ENCODE measurements around the gene MICU1. TPM values are rescaled to one million over a fixed set of nuclear protein-coding genes. Genes with fewer than 3 reads are reported as not detected.
"Not testable (repeated sequence)": the region's sequence is repeated elsewhere in the genome, so short reads cannot be mapped to it uniquely, and the experiment has no call there.

MICU1 gene
- total RNA-seq, 1 donor from 2014 or later = 32.7 TPM

DNA sequence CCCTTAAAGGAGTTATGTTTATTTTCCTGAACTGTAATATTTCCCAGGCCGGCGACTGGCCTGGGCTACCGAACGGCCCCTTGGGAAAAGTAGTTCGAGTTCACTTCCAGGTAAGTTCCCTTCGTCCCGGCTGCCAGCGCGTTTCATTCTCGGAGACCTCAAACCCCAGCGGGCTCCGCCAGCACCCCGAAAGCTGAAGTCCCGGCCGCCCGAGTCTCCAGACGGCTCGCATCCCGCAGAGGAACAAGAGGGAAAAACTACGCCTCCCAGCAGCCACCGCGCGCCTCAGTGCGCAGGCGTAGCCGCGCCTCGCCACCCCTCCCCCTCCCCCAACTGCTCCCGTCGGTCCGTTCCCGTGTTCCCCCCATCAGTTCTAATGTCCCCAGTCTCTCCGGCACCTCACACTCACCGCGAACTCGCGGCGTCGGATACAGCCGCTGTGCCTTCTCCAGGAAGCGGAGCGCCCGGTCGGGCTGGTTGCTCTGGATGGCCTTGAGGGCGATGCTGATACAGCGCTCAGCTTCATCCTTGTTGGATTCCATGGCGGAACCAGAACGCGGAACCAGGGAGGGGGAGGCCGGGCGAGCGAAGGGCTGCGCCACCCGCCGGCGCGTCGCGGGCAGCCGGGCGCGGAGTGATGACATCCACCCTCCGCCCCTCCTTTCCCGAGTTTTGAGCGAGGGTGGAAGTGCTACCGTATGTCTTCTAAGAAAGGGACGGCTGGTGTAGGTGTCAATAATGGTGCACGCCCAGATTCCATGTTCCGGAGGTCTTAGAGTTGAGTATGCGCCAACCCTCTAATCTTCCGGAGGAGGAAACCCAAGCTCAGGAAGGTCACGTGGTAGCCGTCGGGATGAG is 271.3 kb downstream of the MICU1 start, which contains the start of gene DNAJB12:
Gene DNAJB12 (minus strand): TSS at position 564 of the 858 bp plus-strand sequence. CDS start 22 bp downstream, at position 542.
- peak; percentile 89 for DNase-seq (ENCODE audit: extremely low read depth, low read depth, low spot score)

DNA sequence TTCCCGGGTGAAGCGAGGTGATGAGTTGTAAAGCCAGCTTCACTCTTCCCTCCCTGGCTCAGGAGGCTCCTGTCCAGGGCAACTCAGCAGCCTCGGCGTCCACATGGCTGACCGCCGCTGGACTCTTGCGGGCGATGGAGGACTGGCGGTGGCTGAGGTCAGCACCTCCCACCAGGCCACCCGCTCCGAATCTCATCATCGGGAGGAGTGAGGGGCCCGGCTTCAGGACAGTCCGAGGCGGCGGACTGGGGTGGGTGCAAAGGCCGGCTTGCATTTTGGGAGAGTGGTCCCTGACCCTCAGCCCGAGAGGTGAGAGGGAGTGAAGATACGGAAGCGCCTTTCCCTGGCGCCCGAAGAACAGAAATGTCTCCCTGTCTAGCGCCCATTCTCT is 271.9 kb downstream of the MICU1 start:
- DNase-seq (ENCODE audit: extremely low read depth, low read depth, low spot score) = no peak

DNA sequence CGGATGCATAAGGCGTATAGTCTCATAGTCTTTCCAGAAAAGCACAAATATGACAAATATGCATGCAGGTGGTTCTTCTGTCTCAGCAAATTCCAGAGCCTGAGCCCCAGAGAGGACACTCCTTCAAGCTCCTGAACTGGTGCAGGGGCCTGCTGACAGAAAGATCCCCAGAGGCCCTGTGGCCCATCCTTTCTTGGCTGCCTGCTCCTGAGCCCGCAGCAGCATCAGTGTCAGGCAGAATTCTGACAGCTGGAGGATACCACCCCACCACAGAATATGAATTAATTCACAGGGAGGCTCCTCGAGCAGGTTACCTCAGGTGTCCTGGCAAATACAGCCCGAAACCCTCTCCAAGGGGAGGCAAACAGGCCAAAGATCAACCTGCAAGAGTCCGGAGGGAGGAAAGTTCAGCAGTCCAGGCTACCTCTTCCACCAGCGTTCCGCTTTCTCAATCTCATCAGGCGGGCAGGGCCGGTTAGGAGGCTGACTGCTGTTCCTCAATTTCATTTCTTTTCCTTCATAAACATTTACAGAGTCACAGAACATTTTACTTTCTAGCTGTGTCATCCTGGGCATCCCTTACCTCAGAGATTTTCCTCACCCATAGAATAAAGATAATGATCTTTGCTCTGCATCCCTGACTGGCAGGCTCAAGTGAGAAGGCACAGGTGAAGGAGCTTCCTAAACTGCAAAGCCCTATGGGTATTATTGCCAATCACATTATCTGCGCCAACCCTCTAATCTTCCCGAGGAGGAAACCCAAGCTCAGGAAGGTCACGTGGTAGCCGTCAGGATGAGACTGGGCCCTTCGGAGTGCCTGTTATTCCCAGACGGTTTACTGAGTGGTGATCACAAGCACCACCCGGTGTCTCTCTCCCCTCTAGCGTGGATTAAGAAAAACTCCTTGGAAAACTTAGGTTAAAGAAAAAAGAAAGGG is 272.6 kb downstream of the MICU1 start:
- no peak for DNase-seq (ENCODE audit: extremely low read depth, low read depth, low spot score)

DNA sequence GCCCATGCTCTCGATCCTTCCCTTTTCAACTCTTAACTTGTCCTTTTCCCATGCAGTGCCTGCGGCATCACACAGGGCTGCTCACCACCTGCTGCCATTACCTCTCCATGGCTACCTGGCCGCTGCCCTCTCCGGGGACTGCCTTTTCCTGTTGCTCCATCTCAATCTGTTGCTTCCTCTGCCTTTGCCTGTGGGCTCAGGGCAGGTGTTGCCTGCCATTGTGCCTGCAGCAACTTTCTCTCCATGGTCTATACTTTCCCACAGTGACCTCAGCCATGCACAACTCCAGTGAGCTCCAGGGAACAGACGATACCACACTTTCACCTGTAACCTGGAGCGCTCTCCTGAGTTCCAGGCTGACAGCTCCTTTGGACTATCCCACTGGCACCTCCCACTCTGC is 274.4 kb downstream of the MICU1 start:
- no peak for DNase-seq (ENCODE audit: extremely low read depth, low read depth, low spot score)

DNA sequence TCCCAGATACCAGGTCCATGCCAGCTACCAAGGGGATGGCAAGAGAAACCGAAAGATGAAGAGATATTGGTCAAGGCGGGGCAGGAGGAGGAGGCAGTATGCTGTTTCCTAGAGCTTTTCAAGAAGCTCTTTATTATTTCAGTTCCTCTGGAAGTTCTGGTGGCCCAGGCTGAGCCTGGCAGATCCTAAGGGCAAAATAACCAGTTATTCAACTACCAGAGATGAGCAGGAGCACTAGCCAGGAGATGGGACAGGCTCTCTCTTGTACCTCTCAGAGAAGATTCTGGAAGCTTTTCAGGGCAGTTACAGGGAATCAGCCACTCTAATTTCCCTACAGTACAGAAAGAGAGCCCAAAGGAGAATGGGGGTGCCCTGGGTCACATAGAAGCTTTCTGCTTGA is 276.4 kb downstream of the MICU1 start:
- no peak for DNase-seq (ENCODE audit: extremely low read depth, low read depth, low spot score)

DNA sequence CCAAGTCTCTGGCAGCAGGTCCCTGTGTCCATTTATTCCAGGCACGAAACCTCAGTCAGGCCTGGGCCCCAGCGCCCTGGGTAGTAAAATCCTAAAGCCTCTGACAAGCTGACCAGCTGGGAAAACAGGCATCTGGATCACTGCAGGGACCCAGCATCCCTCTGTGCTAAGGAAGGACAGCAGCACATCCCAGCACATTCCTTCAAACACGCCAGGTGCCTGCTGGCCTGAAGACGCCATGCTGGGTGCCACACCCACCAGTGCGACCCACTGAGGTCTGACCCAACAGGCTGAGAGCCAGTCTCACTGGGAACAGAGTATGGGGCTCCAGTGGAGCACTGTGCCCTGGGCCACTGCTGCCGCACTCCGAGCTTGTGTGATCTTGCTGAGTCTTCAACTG is 277.6 kb downstream of the MICU1 start:
- DNase-seq (ENCODE audit: extremely low read depth, low read depth, low spot score) = no peak

DNA sequence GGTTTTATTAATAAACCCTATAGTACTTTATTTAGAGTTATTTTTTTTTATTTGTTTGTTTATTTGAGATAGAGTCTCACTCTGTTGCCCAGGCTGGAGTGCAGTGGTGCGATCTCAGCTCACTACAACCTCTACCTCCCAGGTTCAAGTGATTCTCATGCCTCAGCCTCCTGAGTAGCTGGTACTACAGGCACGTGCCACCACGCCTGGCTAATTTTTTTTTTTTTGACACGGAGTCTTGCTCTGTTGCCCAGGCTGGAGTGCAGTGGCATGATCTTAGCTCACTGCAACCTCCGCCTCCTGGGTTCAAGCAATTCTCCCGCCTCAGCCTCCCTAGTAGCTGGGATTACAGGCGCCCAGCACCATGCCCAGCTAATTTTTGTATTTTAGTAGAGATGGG is 279.8 kb downstream of the MICU1 start:
- not testable (repeated sequence) for DNase-seq (ENCODE audit: extremely low read depth, low read depth, low spot score)

DNA sequence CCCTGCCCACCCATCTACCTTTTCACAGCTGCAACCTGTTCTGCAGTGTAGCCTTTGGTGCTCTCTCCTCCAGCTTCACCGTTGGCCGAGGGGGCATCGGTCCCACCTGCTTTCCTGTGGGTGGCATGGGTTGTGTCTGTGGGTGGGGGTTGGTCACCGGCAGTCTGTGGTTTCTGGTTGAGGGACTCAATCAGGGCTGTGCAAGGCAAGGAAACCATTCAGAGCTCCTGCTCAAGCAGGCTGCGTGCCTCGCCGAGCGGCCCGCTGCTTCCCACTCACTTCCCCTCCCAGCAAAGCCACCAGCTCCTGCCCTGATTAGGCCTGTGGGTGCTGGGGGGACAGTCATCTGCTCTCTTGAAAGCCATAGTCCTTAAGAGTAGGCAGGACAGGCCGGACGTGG is 280.9 kb downstream of the MICU1 start:
- no peak for DNase-seq (ENCODE audit: extremely low read depth, low read depth, low spot score)

DNA sequence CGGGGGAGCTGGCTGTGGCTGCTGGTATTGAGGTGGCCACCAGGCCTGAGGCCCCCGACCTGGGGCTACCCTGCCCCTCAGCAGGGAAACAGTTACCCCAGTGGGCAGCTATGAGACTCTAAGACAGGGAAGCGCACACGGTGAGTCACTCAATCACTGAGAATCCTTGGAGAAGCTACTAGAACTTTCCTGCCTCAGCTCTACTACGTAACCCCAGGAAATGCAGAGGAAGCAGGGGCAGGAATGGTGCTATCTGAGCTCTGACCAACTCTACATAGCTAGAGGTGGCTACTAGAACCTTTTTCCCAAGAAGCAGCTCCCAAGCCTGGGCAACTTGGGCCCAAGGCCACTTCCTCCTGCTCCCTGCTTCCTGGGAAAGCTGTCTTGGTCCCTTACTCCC is 283.0 kb downstream of the MICU1 start:
- DNase-seq (ENCODE audit: extremely low read depth, low read depth, low spot score) = no peak

DNA sequence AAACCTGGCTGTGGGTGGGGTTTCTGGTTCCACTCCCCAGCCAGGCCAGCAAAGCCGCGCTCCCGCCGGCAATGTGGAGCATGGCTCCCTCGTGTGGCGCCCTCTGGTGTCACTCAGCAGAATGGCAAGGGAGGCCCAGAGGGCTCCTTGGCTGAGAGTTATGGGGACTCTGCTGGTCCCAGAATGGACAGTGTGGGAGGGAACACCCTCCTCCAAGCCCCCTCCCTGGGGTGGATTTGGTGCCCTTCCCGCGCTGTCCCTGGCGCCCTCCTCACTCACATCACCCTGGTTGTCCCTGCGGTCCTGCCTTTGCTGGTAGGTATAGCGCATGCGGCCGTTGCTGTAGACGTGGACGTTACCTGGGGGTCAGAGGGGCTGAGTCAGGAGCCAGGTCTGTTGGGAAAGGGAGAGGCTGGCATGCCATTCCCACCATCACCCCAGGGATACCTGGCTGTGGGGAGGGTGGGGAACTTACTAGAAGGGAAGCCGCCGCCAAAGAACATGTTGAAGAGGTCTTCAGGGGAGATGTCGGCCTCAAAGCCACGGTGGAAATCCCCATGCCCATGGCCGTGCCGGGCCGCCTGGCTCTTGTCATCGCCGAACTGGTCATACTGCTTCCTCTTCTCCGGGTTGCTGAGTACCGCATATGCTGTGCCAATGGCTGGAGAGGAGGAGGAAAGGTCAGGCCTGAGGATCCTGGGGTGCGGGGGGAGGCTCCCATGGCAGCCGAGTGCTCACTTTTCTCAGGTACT is 285.2 kb downstream of the MICU1 start:
- no peak for DNase-seq (ENCODE audit: extremely low read depth, low read depth, low spot score)

DNA sequence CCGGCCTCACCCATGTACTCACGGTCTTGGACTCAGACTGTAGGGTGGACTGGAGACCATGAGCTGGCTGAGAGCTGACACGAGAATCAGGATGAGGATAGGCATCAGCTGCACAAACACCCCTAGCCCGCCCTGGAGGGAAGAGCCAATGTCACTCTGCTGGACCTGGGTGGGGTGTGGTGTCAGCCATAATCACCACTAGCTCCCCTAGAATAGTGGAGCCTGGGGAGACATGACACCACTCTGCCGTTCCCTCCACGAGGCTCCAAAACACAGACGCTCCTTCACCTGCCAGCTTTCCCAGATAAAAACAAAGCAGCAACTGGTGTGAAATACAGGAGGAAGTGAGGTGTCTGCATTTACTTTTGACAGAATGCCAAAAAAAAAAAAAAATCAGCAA is 287.7 kb downstream of the MICU1 start:
- no peak for DNase-seq (ENCODE audit: extremely low read depth, low read depth, low spot score)

DNA sequence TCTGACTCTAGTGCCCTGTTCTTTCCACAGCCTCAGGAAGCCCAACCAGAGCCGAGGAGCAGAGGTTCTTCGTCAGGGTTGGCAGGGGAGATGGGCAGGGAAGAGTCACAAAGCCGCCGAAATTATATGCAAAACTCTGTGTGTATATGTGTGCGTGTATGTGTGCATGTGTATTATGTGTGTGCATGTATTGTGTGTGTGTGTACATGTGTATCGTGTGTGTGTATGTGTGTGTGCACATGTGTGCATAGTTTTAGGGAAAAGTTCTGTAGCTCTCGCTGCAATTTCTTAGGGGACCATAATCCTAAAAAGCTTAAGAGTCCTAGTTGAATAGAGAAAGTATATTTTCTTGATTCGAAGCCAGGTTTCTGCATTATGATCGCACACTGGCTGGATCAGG is 288.2 kb downstream of the MICU1 start:
- no peak for DNase-seq (ENCODE audit: extremely low read depth, low read depth, low spot score)

DNA sequence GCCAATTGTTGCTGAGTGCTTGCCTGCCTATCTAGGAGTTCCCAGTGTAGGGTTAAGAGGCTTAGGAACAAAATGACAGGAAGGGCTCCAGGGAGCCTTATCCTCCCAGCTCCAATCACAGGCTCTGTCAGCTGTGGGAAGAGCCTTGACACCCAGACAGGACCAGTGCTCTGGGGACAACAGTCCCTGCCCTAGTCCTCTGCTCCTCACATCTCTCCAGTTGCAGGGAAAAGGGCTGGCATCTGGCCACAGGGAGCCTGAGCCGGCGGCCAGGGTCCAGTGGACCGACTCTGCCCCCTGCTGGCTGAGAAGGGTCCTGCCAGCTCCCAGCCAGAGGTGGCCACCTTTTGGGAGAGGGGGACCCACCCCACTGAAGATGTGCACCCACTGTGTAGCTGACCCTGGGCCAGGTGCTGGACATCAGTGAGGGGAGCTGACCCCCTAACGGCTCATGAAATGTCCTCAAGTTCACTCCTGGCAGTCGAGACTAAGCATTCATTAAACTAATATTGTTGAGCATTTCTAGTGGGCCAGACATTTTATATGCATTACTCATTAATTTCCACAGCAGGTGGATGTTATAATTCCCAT is 288.7 kb downstream of the MICU1 start:
- no peak for DNase-seq (ENCODE audit: extremely low read depth, low read depth, low spot score)

DNA sequence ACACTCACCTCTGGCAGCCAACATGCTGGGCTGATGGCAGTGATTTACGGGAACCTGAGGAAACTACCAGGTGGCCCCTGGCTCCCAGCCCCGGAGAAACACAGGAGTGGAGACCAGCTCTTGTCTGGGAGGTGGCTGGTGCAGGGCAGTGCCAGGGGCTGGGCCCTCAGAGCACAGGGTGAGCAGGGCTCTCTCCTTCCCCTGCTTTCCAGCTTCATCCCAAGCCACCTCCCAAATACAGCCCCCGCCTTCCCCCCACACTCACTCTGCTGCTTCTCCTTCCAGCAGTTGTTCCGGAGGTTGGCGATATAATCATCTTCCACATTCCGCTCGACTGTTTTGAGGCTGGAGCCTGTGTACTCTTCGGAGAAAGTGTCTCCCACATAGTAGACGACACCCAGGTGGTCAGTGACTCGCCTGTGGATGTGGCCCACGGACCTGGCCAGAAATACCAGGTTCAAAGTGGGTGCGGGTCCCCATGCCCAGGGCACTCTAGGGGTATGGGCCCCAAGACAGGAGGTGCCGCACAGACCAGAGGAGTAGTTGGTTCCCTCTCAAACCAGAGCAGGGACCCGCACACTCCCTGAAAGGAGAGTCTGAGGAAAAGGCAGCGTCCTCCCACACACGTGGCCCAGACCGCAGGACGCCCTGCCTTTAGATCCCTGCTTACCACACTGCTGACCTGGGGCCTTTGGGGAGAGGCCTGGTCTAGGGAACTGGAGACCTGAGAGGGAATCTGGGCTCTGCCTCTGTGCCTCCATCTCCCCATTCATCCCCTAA is 289.4 kb downstream of the MICU1 start:
- no peak for DNase-seq (ENCODE audit: extremely low read depth, low read depth, low spot score)

DNA sequence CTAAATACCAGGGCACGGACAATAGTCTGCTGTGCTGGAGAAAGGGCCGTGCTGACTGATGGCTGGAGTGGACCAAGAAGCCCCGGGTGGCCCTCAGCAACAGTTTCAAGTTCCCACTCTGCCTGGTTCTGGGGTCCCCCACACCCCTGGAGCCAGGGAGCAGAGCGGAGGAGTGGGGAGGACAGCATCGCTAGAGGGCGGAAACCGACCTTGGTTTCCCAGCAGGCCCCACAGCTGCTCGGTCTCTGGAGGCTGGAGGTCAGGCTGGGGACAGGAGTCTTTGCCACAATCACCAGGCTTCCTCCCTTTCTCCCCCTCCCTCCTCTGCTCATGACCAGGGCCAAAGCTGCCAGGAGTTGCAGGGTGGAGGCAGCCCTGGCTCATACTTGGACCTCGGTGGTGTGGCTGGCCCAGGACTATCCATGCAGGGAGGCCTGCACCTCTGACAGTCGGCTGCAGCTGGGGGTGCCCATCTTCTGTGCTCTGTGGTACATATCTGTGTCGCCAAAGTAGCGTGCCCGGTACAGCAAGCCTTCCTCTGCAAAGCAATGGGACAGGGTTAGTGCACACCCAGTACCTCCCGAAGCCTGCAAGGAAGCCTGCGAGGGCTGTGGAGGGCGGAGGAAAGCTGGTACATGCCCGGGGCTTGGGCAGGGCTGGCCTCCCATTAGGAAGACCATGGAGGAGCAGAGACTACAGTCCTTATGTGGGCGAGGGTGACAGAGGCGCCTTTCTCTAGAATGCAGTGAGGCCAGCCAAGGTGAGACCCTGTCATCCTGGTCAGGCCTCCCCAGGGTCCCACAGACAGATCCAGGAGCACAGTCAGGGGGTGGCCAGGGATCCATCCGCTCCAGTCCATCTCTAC is 290.3 kb downstream of the MICU1 start:
- no peak for DNase-seq (ENCODE audit: extremely low read depth, low read depth, low spot score)

DNA sequence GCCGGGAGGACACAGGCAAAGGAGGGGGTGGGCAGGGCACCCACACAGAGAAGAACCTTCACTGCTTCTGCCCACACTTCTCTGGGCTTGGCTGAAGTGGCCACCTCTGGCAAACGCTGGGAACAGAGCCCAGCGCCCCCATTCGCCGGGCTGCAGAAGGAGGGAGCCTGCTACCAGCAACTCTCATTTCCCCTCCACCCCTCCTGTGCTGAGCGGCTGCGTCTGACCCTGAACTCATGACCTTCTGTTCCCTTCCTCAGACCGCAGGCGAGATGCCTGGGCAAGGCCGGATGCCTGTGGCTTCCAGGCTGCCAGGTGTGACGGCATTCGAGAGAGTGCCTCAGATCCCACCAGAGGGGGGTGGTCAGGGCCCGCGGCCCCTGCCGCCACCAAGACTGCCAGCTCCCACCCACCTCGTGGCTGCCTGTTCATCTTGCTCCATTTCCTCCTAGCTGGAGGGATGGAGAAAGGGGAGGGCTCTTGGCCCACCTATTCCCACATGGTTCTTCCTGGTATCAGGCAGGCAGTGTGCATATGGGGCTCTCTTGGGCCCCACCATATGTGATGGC is 291.0 kb downstream of the MICU1 start:
- no peak for DNase-seq (ENCODE audit: extremely low read depth, low read depth, low spot score)

DNA sequence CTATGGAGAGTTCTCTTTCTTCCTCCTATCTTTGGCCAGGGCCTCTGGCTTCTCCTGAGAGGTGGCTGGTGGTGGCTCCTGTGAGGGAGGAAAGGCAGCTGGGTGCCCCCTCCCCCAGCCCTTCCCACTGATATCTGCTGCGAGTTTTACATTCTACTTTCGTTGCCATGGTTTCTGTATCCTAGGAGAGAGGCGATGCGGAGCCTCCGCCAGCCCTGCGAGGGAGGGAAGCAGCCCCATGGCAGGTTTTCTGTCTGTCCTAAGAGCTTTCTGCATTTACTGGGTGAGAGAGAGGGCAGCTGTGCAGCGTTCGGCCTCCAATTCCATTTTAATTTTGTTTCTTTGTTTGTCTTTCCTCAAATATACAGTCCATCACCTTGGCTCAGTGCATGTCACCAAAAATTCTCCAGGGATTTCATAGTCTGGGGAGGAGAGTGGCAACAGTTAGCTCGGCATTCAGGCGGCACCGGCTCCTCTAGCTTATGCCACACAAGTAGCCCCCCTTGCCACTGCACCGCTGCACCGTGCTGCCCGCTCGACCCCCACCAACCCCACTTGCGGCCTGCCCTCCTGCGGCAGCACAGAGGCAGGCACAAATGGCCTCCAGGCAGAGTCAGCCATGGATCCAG is 291.6 kb downstream of the MICU1 start:
- no peak for DNase-seq (ENCODE audit: extremely low read depth, low read depth, low spot score)
